Endothelial cell of umbilical vein (primary cell): ENCODE results near the gene BRD3. TPM values are rescaled to one million over a fixed set of nuclear protein-coding genes. Genes with fewer than 3 reads are reported as not detected.

ENCODE experiments used
- BruUV-seq: library from RNA; stranded (reverse); fragments of 400-500 nt; replicated peaks from 2 replicates; lab custom pipeline; 2021; lab: Mats Ljungman, UMichigan
- CTCF ChIA-PET: fragments of 300-600, 350-600 bp; sonication (Branson Sonifier 250); formaldehyde crosslinking; loops from one replicate; lab custom pipeline; 2021; ENCODE audit warnings: antibody characterized with exemption, inconsistent platforms; lab: Charles Lee
- POLR2A ChIA-PET: fragments of 300-600, 350-600 bp; sonication (Branson Sonifier 250); formaldehyde crosslinking; loops from one replicate; lab custom pipeline; 2021; ENCODE audit warnings: antibody characterized with exemption, inconsistent platforms; lab: Charles Lee
- DNase-seq: peaks from one replicate; pipeline ENCODE4 v3.0.0-alpha.2; 2011; ENCODE audit warnings: low read depth, low spot score
- FAIRE-seq: peaks from 2 replicates; lab custom pipeline; 2011; peaks lifted over from hg19 to GRCh38; lab: Jason Lieb, UNC
- H2AFZ ChIP-seq: 2 replicates; pipeline ENCODE4 v1.6.0; 2012; ENCODE audit warnings: low read depth, low read length, control low read depth, inconsistent platforms
- H3K27ac ChIP-seq: 2 replicates; pipeline ENCODE4 v1.5.1; 2011; ENCODE audit warnings: low read depth, mild to moderate bottlenecking, control low read depth, low read length, moderate library complexity; ENCODE audit not compliant: insufficient read depth
- H3K27me3 ChIP-seq, 2 experiments: 2 replicates each; pipeline versions ENCODE4 v1.6.0 to v1.6.1; 2011; ENCODE audit warnings: low read length in 2 of 2, mixed read lengths in 1 of 2; ENCODE audit not compliant: control insufficient read depth in 2 of 2, insufficient read depth in 2 of 2
- H3K36me3 ChIP-seq, 2 experiments: 2 replicates in 1 of 2; 3 replicates in 1 of 2; pipeline ENCODE4 v1.5.1; 2011; ENCODE audit warnings: low read length in 2 of 2, mild to moderate bottlenecking in 1 of 2, moderate library complexity in 1 of 2; ENCODE audit not compliant: control insufficient read depth in 2 of 2, insufficient read depth in 2 of 2; ENCODE audit errors: extremely low read depth in 1 of 2
- H3K4me1 ChIP-seq: 3 replicates; pipeline ENCODE4 v1.5.1; 2011; ENCODE audit warnings: mild to moderate bottlenecking, low read length; ENCODE audit not compliant: control insufficient read depth, insufficient read depth; ENCODE audit errors: extremely low read depth
- H3K4me2 ChIP-seq: 2 replicates; pipeline ENCODE4 v1.6.1; 2011; ENCODE audit warnings: low read length, control low read depth, mixed read lengths; ENCODE audit not compliant: insufficient read depth
- H3K4me3 ChIP-seq, 3 experiments: fragments of 200-600 bp in 1 of 3; sonication (generic), shearing (Covaris generic) in 1 of 3; replicated peaks in 1 of 3; 2 replicates each; pipeline ENCODE4 v1.5.1; 2011 to 2016; ENCODE audit warnings: control low read depth in 3 of 3, low read length in 3 of 3, mild to moderate bottlenecking in 2 of 3, inconsistent platforms in 1 of 3, low read depth in 1 of 3, moderate library complexity in 1 of 3; ENCODE audit not compliant: insufficient read depth in 1 of 3
- H3K79me2 ChIP-seq: 2 replicates; pipeline ENCODE4 v1.6.0; 2012; ENCODE audit warnings: low read length, inconsistent platforms; ENCODE audit not compliant: control insufficient read depth, insufficient read depth
- H3K9ac ChIP-seq: replicated peaks from 2 replicates; pipeline ENCODE3; 2011; ENCODE audit warnings: low read length, control low read depth; ENCODE audit not compliant: insufficient read depth; ENCODE audit errors: extremely low read depth
- H3K9me1 ChIP-seq: replicated peaks from 3 replicates; pipeline ENCODE4 v1.6.0; 2011; ENCODE audit warnings: mild to moderate bottlenecking, low read length; ENCODE audit not compliant: control insufficient read depth, insufficient read depth; ENCODE audit errors: extremely low read depth
- H3K9me3 ChIP-seq: replicated peaks from 2 replicates; pipeline ENCODE4 v1.5.1; 2012; ENCODE audit warnings: low read length, inconsistent platforms; ENCODE audit not compliant: control insufficient read depth, insufficient read depth
- H4K20me1 ChIP-seq: replicated peaks from 2 replicates; pipeline ENCODE3; 2011; ENCODE audit warnings: mild to moderate bottlenecking, low read length; ENCODE audit not compliant: control insufficient read depth, insufficient read depth; ENCODE audit errors: extremely low read depth
- EZH2 ChIP-seq: IDR thresholded peaks from 2 replicates; pipeline ENCODE4 v1.6.1; 2012; ENCODE audit warnings: borderline replicate concordance, low read depth, mild to moderate bottlenecking, moderate library complexity, low read length, inconsistent platforms; ENCODE audit not compliant: severe bottlenecking
- FOS ChIP-seq: IDR thresholded peaks from 2 replicates; pipeline ENCODE4 v1.6.1; 2011; ENCODE audit warnings: mild to moderate bottlenecking, low read length, moderate library complexity, borderline replicate concordance; ENCODE audit not compliant: insufficient read depth
- GATA2 ChIP-seq: IDR thresholded peaks from 2 replicates; pipeline ENCODE4 v1.7.0; 2011; ENCODE audit warnings: low read depth, mild to moderate bottlenecking, moderate library complexity, mixed read lengths, low read length; ENCODE audit not compliant: insufficient read length, insufficient read depth
- JUN ChIP-seq: IDR thresholded peaks from 2 replicates; pipeline ENCODE4 v1.6.1; 2011; ENCODE audit warnings: borderline replicate concordance, low read depth; ENCODE audit not compliant: insufficient read length, insufficient read depth
- MAX ChIP-seq: IDR thresholded peaks from 2 replicates; pipeline ENCODE4 v1.6.1; 2011; ENCODE audit not compliant: insufficient read depth, insufficient read length
- POLR2A ChIP-seq: IDR thresholded peaks from 2 replicates; pipeline ENCODE4 v1.6.1; 2012; ENCODE audit warnings: low read depth, mild to moderate bottlenecking, control low read depth, low read length
- POLR2AphosphoS5 ChIP-seq: IDR thresholded peaks from 2 replicates; pipeline ENCODE4 v1.6.1; 2012; ENCODE audit warnings: low read depth, mild to moderate bottlenecking, control low read depth, low read length, moderate library complexity; ENCODE audit not compliant: insufficient read depth
- dilution Hi-C: fragments of 300-500 bp; cut with MboI; formaldehyde crosslinking; loops from one replicate; pipeline ENCODE4 v1.15.0; 2019; ENCODE audit warnings: low sequenced_read_pairs; ENCODE audit not compliant: extremely low pct_ligation_motif_present
- intact Hi-C: fragments of 100-400 bp; cut with micrococcal nuclease; formaldehyde crosslinking; loops from one replicate; pipeline ENCODE4 v1.10.0; 2022
- polyA plus RNA-seq, 4 experiments: library from polyadenylated mRNA; depleted of rRNA in 3 of 4; stranded (reverse) in 3 of 4; unstranded in 1 of 4; fragments of >200 nt; gene quantifications; 2 replicates each; pipeline versions ENCODE4 v1.2.1 to v1.2.3, GENCODE V29; 2011 to 2012; ENCODE audit warnings: missing spikeins in 1 of 4
- total RNA-seq: library from RNA; stranded (reverse); gene quantifications from 2 replicates; pipeline ENCODE4 v1.2.3, GENCODE V29; 2021

The BRD3 gene
- total and polyA plus RNA-seq, 2 donors (not counting 3 experiments of a cell fraction or from before 2014, with no cell fraction given) = 10.5 to 47.1 TPM

- peaks cover 16% of the 10 kb centered on the region for H3K4me1 ChIP-seq
- H2AFZ ChIP-seq = no peak overlapping the region
- intact Hi-C loops (loop anchor here (10.0 kb wide), 1 partner anchor 384 kb away; no protein-coding TSS in a partner anchor), dilution Hi-C loops (no loop called here)
- FAIRE-seq = no peak
- ChIA-PET CTCF (interaction anchor here (0.7 to 1.0 kb wide), 2 partner anchors 10 to 66 kb away, joined by 3 read pairs; no protein-coding TSS in a partner anchor), POLR2A (interaction anchor here (0.6 kb wide), 1 partner anchor 274 kb away, joined by 4 read pairs; no protein-coding TSS in a partner anchor)
- H3K9me3 ChIP-seq = no peaks in the 10 kb centered on the region
- no peaks in the 10 kb centered on the region for H3K9me1 ChIP-seq
- BruUV-seq = no TSS peak
- H3K4me2 ChIP-seq = no peak overlapping the region
- H4K20me1 ChIP-seq = peaks cover 5% of the 10 kb centered on the region
- H3K36me3 ChIP-seq = peaks cover 0 to 3% of the 10 kb centered on the region in 2 experiments
- H3K27me3 ChIP-seq = no peaks in the 10 kb centered on the region
- no peak overlapping the region for H3K4me3 ChIP-seq
- H3K79me2 ChIP-seq = peaks cover 89% of the 10 kb centered on the region
- no peak overlapping the region for H3K27ac ChIP-seq
- no peak for DNase-seq
- TF ChIP-seq FOS (no peak), POLR2AphosphoS5 (no peak)
- H3K9ac ChIP-seq = no peak overlapping the region
Measured at GRCh38 chr9:134061019-134061687, 6.7 kb downstream of the BRD3 start.

- intact Hi-C loops = loop anchor here (10.0 kb wide), 1 partner anchor 384 kb away; no protein-coding TSS in a partner anchor
- H3K9me1 ChIP-seq = no peaks in the 10 kb centered on the region
- dilution Hi-C loops = no loop called here
- peaks cover 11% of the 10 kb centered on the region for H3K4me1 ChIP-seq
- DNase-seq (no peak), FAIRE-seq (no peak)
- H2AFZ ChIP-seq = no peak overlapping the region
- no peaks in the 10 kb centered on the region for H3K27me3 ChIP-seq
- ChIA-PET CTCF (no interaction called here), POLR2A (interaction anchor here (0.6 kb wide), 2 partner anchors 273 to 325 kb away, joined by 3 to 4 read pairs; no protein-coding TSS in a partner anchor)
- TF ChIP-seq JUN = no peak
- TF ChIP-seq GATA2 = no peak
- no peak for TF ChIP-seq POLR2A
- TF ChIP-seq EZH2 = no peak
- TF ChIP-seq MAX = no peak
- TF ChIP-seq POLR2AphosphoS5 = no peak
- H3K36me3 ChIP-seq = peaks cover 0 to 3% of the 10 kb centered on the region in 2 experiments
- peaks cover 90% of the 10 kb centered on the region for H3K79me2 ChIP-seq
- H3K4me3 ChIP-seq = no peak overlapping the region
- H3K9me3 ChIP-seq = no peaks in the 10 kb centered on the region
- H4K20me1 ChIP-seq = peaks cover 5% of the 10 kb centered on the region
- no peak overlapping the region for H3K4me2 ChIP-seq
- H3K9ac ChIP-seq = no peak overlapping the region
- no TSS peak for BruUV-seq
- H3K27ac ChIP-seq = no peak overlapping the region
Measured at GRCh38 chr9:134060546-134060945, 7.3 kb downstream of the BRD3 start.
